ENCODE results near the gene OR4C46. TPM values are rescaled to one million over a fixed set of nuclear protein-coding genes. Genes with fewer than 3 reads are reported as not detected.
"Not testable (repeated sequence)": the region's sequence is repeated elsewhere in the genome, so short reads cannot be mapped to it uniquely, and the experiment has no call there.

OR4C46 gene
- not detected for total RNA-seq
- total RNA-seq (2013): not detected

DNA sequence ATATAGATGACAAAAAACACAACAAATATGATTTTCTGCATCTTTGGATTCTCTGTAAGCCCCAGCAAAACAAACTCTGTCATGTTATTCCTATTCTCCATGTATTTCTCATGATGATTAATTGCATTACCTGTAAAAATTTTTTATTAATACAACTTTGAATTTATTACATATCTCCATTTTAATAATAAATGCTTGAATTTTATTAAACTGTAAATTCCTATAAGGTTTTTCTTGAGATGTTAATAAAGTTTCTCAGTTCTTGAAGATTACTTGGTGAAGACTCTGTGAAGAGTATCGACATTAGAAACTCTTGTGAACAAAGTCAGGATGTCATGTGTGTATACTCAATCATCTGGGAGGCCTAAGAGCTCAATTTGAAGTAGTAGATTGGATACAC lies at the start of gene OR4C46:
Gene OR4C46, minus strand, starts transcription at position 101 of the 400 bp plus-strand sequence. Its CDS starts 0 bp downstream, at position 101.
- ATAC-seq: no peak
- no peak for DNase-seq
- Mint-ChIP-seq H3K36me3 (peaks cover 7% of the 10 kb centered on the region), H3K9me3 (peaks cover 12 to 22% of the 10 kb centered on the region in 2 donors), H3K27me3 (ENCODE audit: low read depth in 2 of 2) (no peaks in the 10 kb centered on the region), H3K27ac (no peak within 1 kb of the TSS), H3K4me1 (no peaks in the 10 kb centered on the region), H3K4me3 (no peak within 1 kb of the TSS)
- no peaks in the 10 kb centered on the region for H3K36me3 ChIP-seq (ENCODE audit: control insufficient read depth, insufficient read depth, low read length)
- intact Hi-C loops (cut with micrococcal nuclease): no loop called here
- H3K9me3 ChIP-seq (ENCODE audit: control insufficient read depth, insufficient read depth, low read length): peaks cover 21% of the 10 kb centered on the region
- TF ChIP-seq, protein P1, sequence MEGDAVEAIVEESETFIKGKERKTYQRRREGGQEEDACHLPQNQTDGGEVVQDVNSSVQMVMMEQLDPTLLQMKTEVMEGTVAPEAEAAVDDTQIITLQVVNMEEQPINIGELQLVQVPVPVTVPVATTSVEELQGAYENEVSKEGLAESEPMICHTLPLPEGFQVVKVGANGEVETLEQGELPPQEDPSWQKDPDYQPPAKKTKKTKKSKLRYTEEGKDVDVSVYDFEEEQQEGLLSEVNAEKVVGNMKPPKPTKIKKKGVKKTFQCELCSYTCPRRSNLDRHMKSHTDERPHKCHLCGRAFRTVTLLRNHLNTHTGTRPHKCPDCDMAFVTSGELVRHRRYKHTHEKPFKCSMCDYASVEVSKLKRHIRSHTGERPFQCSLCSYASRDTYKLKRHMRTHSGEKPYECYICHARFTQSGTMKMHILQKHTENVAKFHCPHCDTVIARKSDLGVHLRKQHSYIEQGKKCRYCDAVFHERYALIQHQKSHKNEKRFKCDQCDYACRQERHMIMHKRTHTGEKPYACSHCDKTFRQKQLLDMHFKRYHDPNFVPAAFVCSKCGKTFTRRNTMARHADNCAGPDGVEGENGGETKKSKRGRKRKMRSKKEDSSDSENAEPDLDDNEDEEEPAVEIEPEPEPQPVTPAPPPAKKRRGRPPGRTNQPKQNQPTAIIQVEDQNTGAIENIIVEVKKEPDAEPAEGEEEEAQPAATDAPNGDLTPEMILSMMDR (IDR thresholded peaks at IDR 0.05): no peak
- 55% methylated on average over 1 of the region's 1 CpG for WGBS (ENCODE audit: insufficient coverage)
- no peak within 1 kb of the TSS for H3K27ac ChIP-seq (ENCODE audit: low read length)
- no peak within 1 kb of the TSS for H3K4me3 ChIP-seq (ENCODE audit: low read length)
- no peaks in the 10 kb centered on the region for H3K27me3 ChIP-seq (ENCODE audit: control insufficient read depth, insufficient read depth, low read length)
- H3K4me1 ChIP-seq (ENCODE audit: control insufficient read depth, insufficient read depth, low read length): no peaks in the 10 kb centered on the region

DNA sequence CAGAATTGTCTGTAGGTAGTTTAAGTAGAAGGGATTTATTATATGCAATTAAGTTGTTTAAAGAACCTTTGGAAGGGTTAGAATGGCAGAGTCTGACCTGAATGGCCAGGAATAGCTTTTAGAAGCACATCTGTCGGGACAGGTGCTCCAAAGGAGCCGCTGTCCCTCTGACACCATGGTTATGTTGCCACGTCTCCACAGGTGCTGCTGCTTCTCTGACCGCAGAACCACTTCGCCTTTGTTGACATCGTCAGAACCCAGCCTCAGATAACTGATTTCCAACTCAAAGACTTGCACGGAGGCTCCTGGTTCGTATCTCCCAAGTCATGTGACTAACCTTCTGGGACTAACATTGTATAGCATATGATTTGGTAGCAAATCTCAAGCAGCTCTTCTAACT lies 41.8 kb upstream of the OR4C46 start:
- H3K4me3 ChIP-seq (ENCODE audit: low read length); H3K36me3 ChIP-seq (ENCODE audit: control insufficient read depth, insufficient read depth, low read length); H3K4me3 Mint-ChIP-seq; DNase-seq; H3K27ac ChIP-seq (ENCODE audit: low read length); H3K27me3 ChIP-seq (ENCODE audit: control insufficient read depth, insufficient read depth, low read length); H3K27ac Mint-ChIP-seq; H3K36me3 Mint-ChIP-seq; H3K4me1 Mint-ChIP-seq; H3K4me1 ChIP-seq (ENCODE audit: control insufficient read depth, insufficient read depth, low read length); H3K27me3 Mint-ChIP-seq (ENCODE audit: low read depth in 2 of 2); intact Hi-C loops (cut with micrococcal nuclease); ATAC-seq: not testable (repeated sequence)
- H3K9me3 Mint-ChIP-seq: peaks cover 13 to 26% of the 10 kb centered on the region in 2 donors
- peaks cover 13% of the 10 kb centered on the region for H3K9me3 ChIP-seq (ENCODE audit: control insufficient read depth, insufficient read depth, low read length)
- WGBS (ENCODE audit: insufficient coverage): 76% methylated on average over 6 of the region's 8 CpGs

DNA sequence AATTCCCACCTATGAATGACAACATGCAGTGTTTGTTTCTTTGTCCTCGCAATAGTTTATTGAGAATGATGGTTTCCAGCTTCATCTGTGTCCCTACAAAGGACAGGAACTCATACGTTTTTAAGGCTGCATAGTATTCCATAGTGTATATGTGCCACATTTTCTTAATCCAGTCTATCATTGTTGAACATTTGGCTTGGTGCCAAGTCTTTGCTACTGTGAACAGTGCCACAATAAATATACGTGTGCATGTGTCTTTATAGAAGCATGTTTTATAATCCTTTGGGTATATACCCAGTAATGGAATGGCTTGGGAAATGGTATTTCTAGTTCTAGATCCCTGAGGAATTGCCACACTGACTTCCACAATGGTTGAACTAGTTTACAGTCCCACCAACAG lies 42.4 kb downstream of the OR4C46 start:
- H3K4me3 ChIP-seq (ENCODE audit: low read length); H3K27ac Mint-ChIP-seq; H3K4me1 Mint-ChIP-seq; H3K27me3 ChIP-seq (ENCODE audit: control insufficient read depth, insufficient read depth, low read length); H3K27me3 Mint-ChIP-seq (ENCODE audit: low read depth in 2 of 2); H3K4me3 Mint-ChIP-seq; H3K27ac ChIP-seq (ENCODE audit: low read length); H3K36me3 ChIP-seq (ENCODE audit: control insufficient read depth, insufficient read depth, low read length); DNase-seq; intact Hi-C loops (cut with micrococcal nuclease); ATAC-seq; H3K4me1 ChIP-seq (ENCODE audit: control insufficient read depth, insufficient read depth, low read length): not testable (repeated sequence)
- H3K9me3 ChIP-seq (ENCODE audit: control insufficient read depth, insufficient read depth, low read length): peaks cover 23% of the 10 kb centered on the region
- Mint-ChIP-seq H3K36me3 (peaks cover 45% of the 10 kb centered on the region), H3K9me3 (peaks cover 21 to 27% of the 10 kb centered on the region in 2 donors)
- 65% methylated on average over 3 of the region's 3 CpGs for WGBS (ENCODE audit: insufficient coverage)

DNA sequence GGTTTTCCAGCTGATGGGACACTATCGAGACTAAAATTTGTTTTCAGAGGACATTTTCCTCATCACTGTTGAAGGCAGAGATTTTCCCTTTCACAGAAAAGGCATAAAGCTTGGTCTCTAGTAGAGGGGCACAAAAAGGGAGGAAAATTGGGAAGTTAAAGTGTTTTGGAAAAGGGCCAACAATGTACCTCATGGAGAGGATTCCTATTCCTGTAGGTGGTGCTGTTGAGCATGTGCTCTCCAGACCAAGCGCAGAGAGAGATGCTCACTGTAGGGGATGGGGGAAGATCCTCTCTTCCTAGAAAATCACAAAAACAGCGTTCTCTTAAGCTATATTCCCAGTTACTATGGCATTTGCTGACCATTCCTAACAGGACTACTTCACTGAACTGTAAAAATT lies 44.9 kb downstream of the OR4C46 start:
- WGBS (ENCODE audit: insufficient coverage): 100% methylated on average over 1 of the region's 3 CpGs
- H3K27me3 Mint-ChIP-seq (ENCODE audit: low read depth in 2 of 2): no peaks in the 10 kb centered on the region
- intact Hi-C loops (cut with micrococcal nuclease): no loop called here
- H3K36me3 Mint-ChIP-seq: peaks cover 26% of the 10 kb centered on the region
- H3K4me3 ChIP-seq (ENCODE audit: low read length): no peak overlapping the region
- H3K4me1 ChIP-seq (ENCODE audit: control insufficient read depth, insufficient read depth, low read length): no peaks in the 10 kb centered on the region
- H3K9me3 ChIP-seq (ENCODE audit: control insufficient read depth, insufficient read depth, low read length): peaks cover 16% of the 10 kb centered on the region
- peaks cover 13 to 29% of the 10 kb centered on the region in 2 donors for H3K9me3 Mint-ChIP-seq
- H3K27me3 ChIP-seq (ENCODE audit: control insufficient read depth, insufficient read depth, low read length): no peaks in the 10 kb centered on the region
- no peak overlapping the region for H3K27ac Mint-ChIP-seq
- TF ChIP-seq, protein P1 (IDR thresholded peaks at IDR 0.05): no peak
- H3K27ac ChIP-seq (ENCODE audit: low read length): no peak overlapping the region
- ATAC-seq (no peak), DNase-seq (no peak)
- H3K4me3 Mint-ChIP-seq: no peak overlapping the region
- no peaks in the 10 kb centered on the region for H3K4me1 Mint-ChIP-seq
- no peaks in the 10 kb centered on the region for H3K36me3 ChIP-seq (ENCODE audit: control insufficient read depth, insufficient read depth, low read length)
